Measurements from ENCODE around the gene AMPD2. TPM values are rescaled to one million over a fixed set of nuclear protein-coding genes. Genes with fewer than 3 reads are reported as not detected.

Gene AMPD2
- total and polyA plus RNA-seq, 2 donors (not counting 3 experiments of a cell fraction or from before 2014, with no cell fraction given): 69.4 TPM

DNA sequence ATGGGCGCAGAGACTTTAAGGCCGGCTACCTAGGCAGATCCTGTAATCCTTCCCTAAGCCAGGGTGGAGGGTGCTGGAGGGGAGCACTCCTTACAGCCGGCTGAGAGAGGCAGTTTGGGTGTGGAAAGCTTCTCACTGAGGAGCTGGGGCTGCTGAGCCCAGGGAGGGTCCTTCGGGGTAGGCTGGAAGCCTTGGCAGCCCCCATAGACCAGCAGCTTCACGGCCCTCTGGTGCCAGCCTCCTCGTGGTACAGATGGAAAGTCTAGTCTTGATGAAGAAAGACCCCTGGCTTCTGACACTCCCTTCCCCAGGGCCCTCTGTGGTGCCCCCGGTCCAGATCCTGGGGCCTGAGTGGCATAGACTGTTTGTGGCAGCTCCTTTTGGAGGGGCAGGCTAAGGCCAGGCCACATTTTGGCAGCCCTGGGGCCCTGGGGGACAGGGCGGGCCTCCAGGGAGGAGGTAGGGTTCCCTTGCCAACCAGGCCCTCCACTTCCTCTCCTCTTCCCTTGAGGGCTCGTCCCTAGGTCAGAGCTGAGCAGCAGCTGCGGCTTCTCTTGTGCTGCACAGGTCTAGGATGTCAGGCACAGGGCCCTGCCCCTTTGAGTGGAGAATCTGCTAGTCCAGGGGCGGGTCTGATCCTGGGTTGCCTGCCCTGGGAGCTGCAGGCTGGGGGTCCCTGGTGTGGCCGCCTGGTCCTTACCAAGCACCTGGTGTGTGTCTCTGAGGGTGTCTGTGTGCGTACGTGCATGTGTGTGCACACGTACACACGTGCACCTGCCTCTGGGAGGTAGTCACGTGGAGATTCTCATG is 4.8 kb downstream of the AMPD2 start:
- DNase-seq (ENCODE audit: low read depth, low spot score) (no peak), FAIRE-seq (no peak)
- H3K4me2 ChIP-seq (ENCODE audit: insufficient read depth, low read length): no peak overlapping the region
- no TSS peak for BruUV-seq (replicated peaks)
- no peak overlapping the region for H2AFZ ChIP-seq (ENCODE audit: low read depth, low read length)
- ChIA-PET POLR2A (no interaction called here), CTCF (interaction anchor here (0.6 to 3.3 kb wide), 8 partner anchors 11 to 360 kb away, joined by 3 to 23 read pairs (median 5); partner anchors contain the start of genes AHCYL1 and GNAI3)
- dilution Hi-C loops (cut with MboI; ENCODE audit: extremely low pct_ligation_motif_present, low sequenced_read_pairs) (no loop called here), intact Hi-C loops (cut with micrococcal nuclease) (no loop called here)
- H3K4me1 ChIP-seq (ENCODE audit: control insufficient read depth, extremely low read depth, insufficient read depth, low read length): peaks cover 14% of the 10 kb centered on the region
- no peak overlapping the region for H3K27ac ChIP-seq (ENCODE audit: insufficient read depth, low read depth, low read length)
- H3K27me3 ChIP-seq (ENCODE audit: control insufficient read depth in 2 of 2, insufficient read depth in 2 of 2, low read length in 2 of 2): no peaks in the 10 kb centered on the region
- H3K9me1 ChIP-seq (replicated peaks; ENCODE audit: control insufficient read depth, extremely low read depth, insufficient read depth, low read length): no peaks in the 10 kb centered on the region
- H3K36me3 ChIP-seq (ENCODE audit: control insufficient read depth in 2 of 2, extremely low read depth in 1 of 2, insufficient read depth in 2 of 2, low read length in 2 of 2): peaks cover 0 to 27% of the 10 kb centered on the region in 2 experiments
- no peaks in the 10 kb centered on the region for H4K20me1 ChIP-seq (replicated peaks; ENCODE audit: control insufficient read depth, extremely low read depth, insufficient read depth, low read length)
- H3K9ac ChIP-seq (replicated peaks; ENCODE audit: extremely low read depth, insufficient read depth, low read length): no peak overlapping the region
- H3K79me2 ChIP-seq (ENCODE audit: control insufficient read depth, insufficient read depth, low read length): peaks cover 51% of the 10 kb centered on the region
- H3K9me3 ChIP-seq (replicated peaks; ENCODE audit: control insufficient read depth, insufficient read depth, low read length): no peaks in the 10 kb centered on the region
- no peak for TF ChIP-seq POLR2AphosphoS5 (IDR thresholded peaks at IDR 0.05; ENCODE audit: insufficient read depth, low read depth, low read length)
- TF ChIP-seq EZH2 (IDR thresholded peaks at IDR 0.05; ENCODE audit: borderline replicate concordance, low read depth, low read length, severe bottlenecking): no peak
- TF ChIP-seq POLR2A (IDR thresholded peaks at IDR 0.05; ENCODE audit: low read depth, low read length): no peak
- TF ChIP-seq MYC (IDR thresholded peaks at IDR 0.05; ENCODE audit: low read depth, low read length): no peak
- TF ChIP-seq CTCF (IDR thresholded peaks at IDR 0.05; ENCODE audit: extremely low read depth in 1 of 2, insufficient read depth in 1 of 2, low read depth in 1 of 2, low read length in 2 of 2): no peak
- TF ChIP-seq JUN (IDR thresholded peaks at IDR 0.05; ENCODE audit: borderline replicate concordance, insufficient read depth, insufficient read length, low read depth): no peak
- no peak for TF ChIP-seq FOS (IDR thresholded peaks at IDR 0.05; ENCODE audit: borderline replicate concordance, insufficient read depth, low read length)
- TF ChIP-seq, protein P1, sequence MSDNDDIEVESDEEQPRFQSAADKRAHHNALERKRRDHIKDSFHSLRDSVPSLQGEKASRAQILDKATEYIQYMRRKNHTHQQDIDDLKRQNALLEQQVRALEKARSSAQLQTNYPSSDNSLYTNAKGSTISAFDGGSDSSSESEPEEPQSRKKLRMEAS (IDR thresholded peaks at IDR 0.05; ENCODE audit: insufficient read depth, insufficient read length): no peak
- no peak for TF ChIP-seq GATA2 (IDR thresholded peaks at IDR 0.05; ENCODE audit: insufficient read depth, insufficient read length, low read depth, low read length)
- no peak overlapping the region for H3K4me3 ChIP-seq (replicated peaks in 1 of 3; ENCODE audit: insufficient read depth in 1 of 3, low read depth in 1 of 3, low read length in 3 of 3)
